B cell (primary cell): ENCODE results near the gene UBALD2. TPM values are rescaled to one million over a fixed set of nuclear protein-coding genes. Genes with fewer than 3 reads are reported as not detected.
"Not testable (repeated sequence)": the region's sequence is repeated elsewhere in the genome, so short reads cannot be mapped to it uniquely, and the experiment has no call there.

ENCODE experiments used
- ATAC-seq: fragments of 200-7000 bp; cut with Tn5 transposase; one replicate; pipeline ENCODE4 v1.10.0; 2021; ENCODE audit warnings: low read depth, mild to moderate bottlenecking, moderate number of reproducible peaks, moderate library complexity
- CTCF ChIA-PET: fragments of 350-600 bp; sonication (Branson Sonifier 250); formaldehyde crosslinking; loops from one replicate; lab custom pipeline; 2021; ENCODE audit warnings: antibody characterized with exemption, inconsistent platforms; lab: Charles Lee
- POLR2A ChIA-PET: fragments of 350-600 bp; sonication (Branson Sonifier 250); formaldehyde crosslinking; loops from one replicate; lab custom pipeline; 2021; ENCODE audit warnings: antibody characterized with exemption; lab: Charles Lee
- DNase-seq: peaks from one replicate; pipeline ENCODE4 v3.0.0; 2013
- H2AFZ ChIP-seq: 2 replicates; pipeline ENCODE4 v1.6.1; 2012; ENCODE audit warnings: mild to moderate bottlenecking, low read depth, low read length; ENCODE audit not compliant: insufficient read depth, poor library complexity, severe bottlenecking
- H3K27ac ChIP-seq, 2 donors: 1 replicate in 1 of 2; 2 replicates in 1 of 2; pipeline ENCODE4 v1.5.1; 2012 to 2013; ENCODE audit warnings: low read length in 2 of 2, mild to moderate bottlenecking in 2 of 2, moderate library complexity in 1 of 2
- H3K27me3 ChIP-seq, 4 experiments: fragments of 200-600 bp in 1 of 4; sonication (generic) in 1 of 4; replicated peaks in 1 of 4; 1 replicate in 2 of 4; 2 replicates in 2 of 4; pipeline versions ENCODE4 v1.6.1 to v1.7.0; 2013 to 2016; ENCODE audit warnings: low read length in 3 of 4, mild to moderate bottlenecking in 2 of 4, mixed read lengths in 1 of 4, moderate library complexity in 1 of 4; ENCODE audit not compliant: insufficient read depth in 4 of 4, control insufficient read depth in 3 of 4; ENCODE audit errors: control extremely low read depth in 1 of 4
- H3K36me3 ChIP-seq, 2 experiments: replicated peaks in 1 of 2; 1 replicate in 1 of 2; 2 replicates in 1 of 2; pipeline versions ENCODE4 v1.6.1 to v1.7.1; 2013; ENCODE audit warnings: low read length in 1 of 2; ENCODE audit not compliant: insufficient read depth in 2 of 2, control insufficient read depth in 1 of 2; ENCODE audit errors: control extremely low read depth in 1 of 2, extremely low read depth in 1 of 2
- H3K4me1 ChIP-seq, 2 donors: fragments of 200-600 bp in 1 of 2; sonication (generic) in 1 of 2; 1 replicate in 1 of 2; 2 replicates in 1 of 2; pipeline versions ENCODE4 v1.5.1 to v1.6.1; 2013 to 2017; ENCODE audit warnings: low read length in 2 of 2; ENCODE audit not compliant: control insufficient read depth in 2 of 2, insufficient read depth in 2 of 2
- H3K4me2 ChIP-seq: replicated peaks from 2 replicates; pipeline ENCODE3; 2012; ENCODE audit warnings: mild to moderate bottlenecking, low read depth, low read length; ENCODE audit not compliant: poor library complexity, severe bottlenecking
- H3K4me3 ChIP-seq, 5 experiments: fragments of 200-600 bp in 1 of 5; sonication (generic) in 1 of 5; 1 replicate in 3 of 5; 2 replicates in 2 of 5; pipeline versions ENCODE4 v1.5.1 to v1.7.0; 2011 to 2016; ENCODE audit warnings: low read length in 4 of 5, mild to moderate bottlenecking in 4 of 5, low read depth in 2 of 5, control low read depth in 1 of 5, moderate library complexity in 1 of 5; ENCODE audit not compliant: insufficient read depth in 1 of 5; ENCODE audit errors: control extremely low read depth in 1 of 5, extremely low read depth in 1 of 5
- H3K79me2 ChIP-seq: fragments of 200-600 bp; sonication (generic); one replicate; pipeline ENCODE4 v1.6.0; 2016; ENCODE audit warnings: low read length; ENCODE audit not compliant: control insufficient read depth, insufficient read depth
- H3K9ac ChIP-seq: fragments of 200-600 bp; sonication (generic); 2 replicates; pipeline ENCODE4 v1.6.1; 2017; ENCODE audit warnings: mild to moderate bottlenecking, low read length, moderate library complexity
- H3K9me3 ChIP-seq, 3 donors: one replicate each; pipeline versions ENCODE4 v1.6.1 to v1.7.1; 2013; ENCODE audit warnings: low read length in 2 of 3; ENCODE audit not compliant: control insufficient read depth in 2 of 3, insufficient read depth in 1 of 3; ENCODE audit errors: control extremely low read depth in 1 of 3
- H4K20me1 ChIP-seq: 2 replicates; pipeline ENCODE4 v1.6.0; 2012; ENCODE audit warnings: mild to moderate bottlenecking, low read length; ENCODE audit not compliant: insufficient read depth, control insufficient read depth, poor library complexity, severe bottlenecking
- H3K27ac Mint-ChIP-seq: one replicate; pipeline ENCODE4 v1.8.0; 2021; ENCODE audit warnings: mixed read lengths
- H3K27me3 Mint-ChIP-seq: one replicate; pipeline ENCODE4 v1.8.0; 2021; ENCODE audit warnings: mixed read lengths
- H3K4me1 Mint-ChIP-seq: one replicate; pipeline ENCODE4 v1.8.0; 2021; ENCODE audit warnings: mixed read lengths
- H3K4me3 Mint-ChIP-seq: one replicate; pipeline ENCODE4 v1.8.0; 2021; ENCODE audit warnings: mixed read lengths
- H3K9me3 Mint-ChIP-seq: one replicate; pipeline ENCODE4 v1.8.0; 2022; ENCODE audit warnings: mixed read lengths; ENCODE audit not compliant: insufficient read depth
- CTCF ChIP-seq: fragments of 200-600 bp; IDR thresholded peaks from one replicate; pipeline ENCODE4 v1.8.0; 2022; ENCODE audit warnings: antibody characterized with exemption, mild to moderate bottlenecking
- EZH2 ChIP-seq: IDR thresholded peaks from 2 replicates; pipeline ENCODE4 v1.6.1; 2012; ENCODE audit warnings: borderline replicate concordance, low read depth, mild to moderate bottlenecking, moderate library complexity, low read length; ENCODE audit not compliant: insufficient read depth, poor library complexity, severe bottlenecking
- WGBS: methylation state at CpG from one replicate; pipeline ENCODE4 v1.1.5; 2013; ENCODE audit warnings: missing lambda C conversion rate; ENCODE audit not compliant: insufficient coverage; 5-methylcytosine and 5-hydroxymethylcytosine counted together
- intact Hi-C: fragments of 100-400 bp; cut with micrococcal nuclease; formaldehyde crosslinking; loops from one replicate; pipeline ENCODE4 v1.10.0; 2022
- polyA plus RNA-seq: library from polyadenylated mRNA; depleted of rRNA; stranded (reverse); fragments of >200 nt; gene quantifications from 2 replicates; pipeline ENCODE4 v1.2.3, GENCODE V29; 2012
- total RNA-seq, 2 donors: library from RNA; stranded (reverse); fragments of 120-200 nt in 1 of 2; gene quantifications; 1 replicate in 1 of 2; 2 replicates in 1 of 2; pipeline versions ENCODE4 v1.2.3 to v1.2.4, GENCODE V29; 2013 to 2022

The UBALD2 gene
- total and polyA plus RNA-seq, 2 donors (not counting 1 experiment from before 2014, with no cell fraction given): 78.9 to 155 TPM

- Histone ChIP-seq H3K9me3 (peaks cover 0 to 3% (median 0%) of the 10 kb centered on the region in 3 donors), H3K79me2 (peaks cover 4% of the 10 kb centered on the region), H3K4me2 (peak overlapping the region; percentile 69), H3K36me3 (no peaks in the 10 kb centered on the region), H4K20me1 (no peaks in the 10 kb centered on the region), H3K27ac (peak overlapping the region; percentile 2 to 45), H3K4me3 (peak overlapping the region in 2 of 5 experiments; percentile 34 to 48), H3K4me1 (peaks cover 23 to 24% of the 10 kb centered on the region in 2 donors), H3K27me3 (no peaks in the 10 kb centered on the region), H2AFZ (peak overlapping the region; percentile 53), H3K9ac (peak overlapping the region; percentile 42)
- H3K4me1 Mint-ChIP-seq: peaks cover 32% of the 10 kb centered on the region
- DNase-seq: peak; percentile 75
- peak overlapping the region; percentile 81 for H3K4me3 Mint-ChIP-seq
- POLR2A ChIA-PET: interaction anchor here (0.6 to 0.8 kb wide), 3 partner anchors 12 to 1451 kb away, joined by 3 to 6 read pairs (median 3); no protein-coding TSS in a partner anchor
- peak; percentile 90 for ATAC-seq
- TF ChIP-seq EZH2: no peak
- TF ChIP-seq CTCF: no peak
- no peaks in the 10 kb centered on the region for H3K9me3 Mint-ChIP-seq
- H3K27me3 Mint-ChIP-seq: no peaks in the 10 kb centered on the region
- CTCF ChIA-PET: interaction anchor here (0.7 to 1.9 kb wide), 8 partner anchors 12 to 250 kb away, joined by 3 to 10 read pairs (median 3); no protein-coding TSS in a partner anchor
- 39% methylated on average over 6 of the region's 11 CpGs for WGBS
- peak overlapping the region; percentile 89 for H3K27ac Mint-ChIP-seq
- intact Hi-C loops: loop anchor here (1.0 kb wide), 1 partner anchor 8 kb away; no protein-coding TSS in a partner anchor
Measured at GRCh38 chr17:76252040-76252954, 12.9 kb upstream of the UBALD2 start.

- not testable (repeated sequence) for H2AFZ ChIP-seq, H3K9me3 ChIP-seq, H3K79me2 ChIP-seq, H3K27me3 ChIP-seq, H3K27ac Mint-ChIP-seq, H3K27ac ChIP-seq, H3K27me3 Mint-ChIP-seq, H3K9ac ChIP-seq, H3K4me3 ChIP-seq, H4K20me1 ChIP-seq, DNase-seq, H3K9me3 Mint-ChIP-seq, H3K36me3 ChIP-seq, ATAC-seq
- intact Hi-C loops: loop anchor here (1.0 kb wide), 1 partner anchor 7 kb away; no protein-coding TSS in a partner anchor
- POLR2A ChIA-PET: interaction anchor here (0.7 kb wide), 1 partner anchor 1452 kb away, joined by 6 read pairs; no protein-coding TSS in a partner anchor
- 87% methylated on average over 18 of the region's 23 CpGs for WGBS
- H3K4me2 ChIP-seq: peak overlapping the region; percentile 69
- H3K4me1 ChIP-seq: peaks cover 23 to 24% of the 10 kb centered on the region in 2 donors
- Mint-ChIP-seq H3K4me3 (peak overlapping the region; percentile 81), H3K4me1 (peaks cover 32% of the 10 kb centered on the region)
- CTCF ChIA-PET: interaction anchor here (0.7 to 1.1 kb wide), 2 partner anchors 46 to 133 kb away, joined by 3 read pairs; no protein-coding TSS in a partner anchor
Measured at GRCh38 chr17:76252967-76253766, 12.0 kb upstream of the UBALD2 start.
